ENCODE results near the gene DLGAP1. TPM values are rescaled to one million over a fixed set of nuclear protein-coding genes. Genes with fewer than 3 reads are reported as not detected.

DLGAP1 gene
- total and polyA plus RNA-seq, 2 donors (not counting 1 experiment from before 2014, with no cell fraction given), result 0.07 to 0.61 TPM

GRCh38 chr18:3916082-3916481, 539.0 kb downstream of the DLGAP1 start:
- CTCF ChIA-PET, result no interaction called here
- intact Hi-C loops (cut with micrococcal nuclease), result no loop called here

More at GRCh38 chr18:3916082-3916481, 539.0 kb downstream of the DLGAP1 start:
- H3K79me2 ChIP-seq (ENCODE audit: control insufficient read depth, insufficient read depth, low read length), result no peaks in the 10 kb centered on the region
- no peak for TF ChIP-seq EZH2 (IDR thresholded peaks at IDR 0.05; ENCODE audit: borderline replicate concordance, insufficient read depth, low read depth, low read length, poor library complexity, severe bottlenecking)
- no peak for TF ChIP-seq CTCF (IDR thresholded peaks at IDR 0.05)
- POLR2A ChIA-PET, result no interaction called here
- peaks cover 6% of the 10 kb centered on the region for H3K27me3 Mint-ChIP-seq
- no peaks in the 10 kb centered on the region for H3K4me1 Mint-ChIP-seq
- no peak overlapping the region for H3K4me3 ChIP-seq (ENCODE audit: control extremely low read depth in 1 of 5, extremely low read depth in 1 of 5, insufficient read depth in 1 of 5, low read depth in 2 of 5, low read length in 4 of 5)
- H3K4me1 ChIP-seq (ENCODE audit: control insufficient read depth in 2 of 2, insufficient read depth in 2 of 2, low read length in 2 of 2), result no peaks in the 10 kb centered on the region
- WGBS (ENCODE audit: insufficient coverage), result 62% methylated on average over 6 of the region's 7 CpGs
- H3K36me3 ChIP-seq (replicated peaks in 1 of 2; ENCODE audit: control extremely low read depth in 1 of 2, control insufficient read depth in 1 of 2, extremely low read depth in 1 of 2, insufficient read depth in 2 of 2, low read length in 1 of 2), result no peaks in the 10 kb centered on the region
- H3K27ac ChIP-seq (ENCODE audit: low read length in 2 of 2), result no peak overlapping the region
- no peak overlapping the region for H3K4me2 ChIP-seq (replicated peaks; ENCODE audit: low read depth, low read length, poor library complexity, severe bottlenecking)
- no peak overlapping the region for H3K27ac Mint-ChIP-seq
- no peak overlapping the region for H2AFZ ChIP-seq (ENCODE audit: insufficient read depth, low read depth, low read length, poor library complexity, severe bottlenecking)
- no peaks in the 10 kb centered on the region for H4K20me1 ChIP-seq (ENCODE audit: control insufficient read depth, insufficient read depth, low read length, poor library complexity, severe bottlenecking)
- no peaks in the 10 kb centered on the region for H3K9me3 ChIP-seq (ENCODE audit: control extremely low read depth in 1 of 3, control insufficient read depth in 2 of 3, insufficient read depth in 1 of 3, low read length in 2 of 3)
- H3K9ac ChIP-seq (ENCODE audit: low read length), result no peak overlapping the region
- no peaks in the 10 kb centered on the region for H3K27me3 ChIP-seq (replicated peaks in 1 of 4; ENCODE audit: control extremely low read depth in 1 of 4, control insufficient read depth in 3 of 4, insufficient read depth in 4 of 4, low read length in 3 of 4)
- DNase-seq, result no peak
- no peak for ATAC-seq (ENCODE audit: low read depth)
- no peaks in the 10 kb centered on the region for H3K9me3 Mint-ChIP-seq (ENCODE audit: insufficient read depth)
- H3K4me3 Mint-ChIP-seq, result no peak overlapping the region
